GM18502 (cell line): ENCODE measurements around the gene CTAGE9.
"Not testable (repeated sequence)": the region's sequence is repeated elsewhere in the genome, so short reads cannot be mapped to it uniquely, and the experiment has no call there.

Experiments used
- ATAC-seq: cut with Tn5 transposase; IDR thresholded peaks from one replicate; pipeline ENCODE4 v1.9.1; 2021; ENCODE audit warnings: mild to moderate bottlenecking; ENCODE audit not compliant: unreplicated experiment, poor library complexity

The CTAGE9 gene

GRCh38 chr6:131729550-131729949, 18.7 kb upstream of the CTAGE9 start:
- ATAC-seq, result no peak

- ATAC-seq, result no peak
Measured at GRCh38 chr6:131728296-131728939, 17.6 kb upstream of the CTAGE9 start.

GRCh38 chr6:131727868-131728267, 17.1 kb upstream of the CTAGE9 start:
- no peak for ATAC-seq

- no peak for ATAC-seq
Measured at GRCh38 chr6:131727467-131727866, 16.6 kb upstream of the CTAGE9 start.

- no peak for ATAC-seq
Measured at GRCh38 chr6:131724114-131724513, 13.3 kb upstream of the CTAGE9 start.

GRCh38 chr6:131721161-131721560, 10.3 kb upstream of the CTAGE9 start:
- ATAC-seq, result no peak

- no peak for ATAC-seq
Measured at GRCh38 chr6:131717836-131718542, 7.2 kb upstream of the CTAGE9 start.

- peak; percentile 66 for ATAC-seq
Measured at GRCh38 chr6:131715567-131715966, 4.8 kb upstream of the CTAGE9 start.

GRCh38 chr6:131703905-131704304, 6.9 kb downstream of the CTAGE9 start:
- not testable (repeated sequence) for ATAC-seq

GRCh38 chr6:131700851-131701250, 10.0 kb downstream of the CTAGE9 start:
- not testable (repeated sequence) for ATAC-seq

GRCh38 chr6:131696956-131697355, 13.9 kb downstream of the CTAGE9 start:
- ATAC-seq, result no peak

GRCh38 chr6:131694832-131695426, 15.9 kb downstream of the CTAGE9 start:
- peak; percentile 94 for ATAC-seq

- ATAC-seq, result no peak
Measured at GRCh38 chr6:131693384-131693783, 17.4 kb downstream of the CTAGE9 start.

GRCh38 chr6:131692589-131692988, 18.2 kb downstream of the CTAGE9 start:
- no peak for ATAC-seq

GRCh38 chr6:131692031-131692430, 18.8 kb downstream of the CTAGE9 start:
- no peak for ATAC-seq

GRCh38 chr6:131688286-131688685, 22.5 kb downstream of the CTAGE9 start:
- peak; percentile 61 for ATAC-seq

GRCh38 chr6:131687022-131687421, 23.8 kb downstream of the CTAGE9 start:
- no peak for ATAC-seq

- ATAC-seq, result peak; percentile 72
Measured at GRCh38 chr6:131685266-131685780, 25.5 kb downstream of the CTAGE9 start.

GRCh38 chr6:131683479-131683878, 27.3 kb downstream of the CTAGE9 start:
- peak; percentile 77 for ATAC-seq

- no peak for ATAC-seq
Measured at GRCh38 chr6:131682442-131682841, 28.4 kb downstream of the CTAGE9 start.

- no peak for ATAC-seq
Measured at GRCh38 chr6:131681585-131681984, 29.2 kb downstream of the CTAGE9 start.
